Measurements from ENCODE around the gene PRB4. TPM values are rescaled to one million over a fixed set of nuclear protein-coding genes. Genes with fewer than 3 reads are reported as not detected.

PRB4 gene
- total RNA-seq (2022; extraction: Qiagen RNA extraction; ENCODE audit: low read depth), result not detected in 5 replicates

DNA sequence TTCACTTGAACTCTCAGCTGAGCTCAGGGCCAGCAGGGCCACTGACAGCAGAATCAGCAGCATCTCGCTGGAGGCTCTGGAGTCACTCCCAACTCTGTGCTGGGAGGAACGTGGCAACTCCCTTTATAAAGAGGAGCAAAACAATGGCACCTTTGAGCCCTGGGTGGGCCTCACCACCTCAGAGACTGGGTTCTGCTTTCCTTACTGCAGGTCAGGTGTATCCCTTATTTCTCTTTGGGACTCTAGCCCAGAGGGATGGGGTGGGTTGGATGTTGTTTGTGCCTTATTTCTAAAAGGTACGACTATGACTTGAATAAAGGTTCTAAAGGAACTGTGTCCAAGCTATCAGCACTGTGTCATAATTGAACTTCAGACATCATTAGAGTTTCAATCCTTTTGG lies at the start of gene PRB4:
Gene PRB4 (minus strand): TSS at position 101 of the 400 bp plus-strand sequence. CDS start 38 bp downstream, at position 63.

DNA sequence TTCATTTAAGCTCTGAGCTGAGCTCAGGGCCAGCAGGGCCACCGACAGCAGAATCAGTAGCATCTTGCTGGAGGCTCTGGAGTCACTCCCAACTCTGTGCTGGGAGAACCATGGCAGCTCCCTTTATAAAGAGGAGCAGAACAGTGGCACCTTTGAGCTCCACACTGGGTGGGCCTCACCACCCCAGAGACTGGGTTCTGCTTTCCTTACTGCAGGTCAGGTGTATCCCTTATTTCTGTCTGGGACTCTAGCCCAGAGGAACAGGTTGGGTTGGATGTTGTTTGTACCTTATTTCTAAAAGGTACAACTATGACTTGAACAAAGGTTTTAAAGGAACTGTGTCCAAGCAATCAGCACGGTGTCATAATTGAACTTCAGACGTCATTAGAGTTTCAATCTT lies 40.6 kb downstream of the PRB4 start, which contains the start of gene PRB3:
Gene PRB3 (minus strand): TSS at position 101 of the 400 bp plus-strand sequence. CDS start 38 bp downstream, at position 63.

Other genes with a start within 250 kb of the PRB4 start
- 0.11 TPM in 1 of 5 replicates, not detected in the others for gene TAS2R46, start 248.1 kb downstream of the PRB4 start, total RNA-seq (2022; extraction: Qiagen RNA extraction; ENCODE audit: low read depth)
- not detected in 5 replicates for gene TAS2R43, start 218.1 kb downstream of the PRB4 start, total RNA-seq (2022; extraction: Qiagen RNA extraction; ENCODE audit: low read depth)
- not detected in 5 replicates for gene TAS2R30, start 175.8 kb downstream of the PRB4 start, total RNA-seq (2022; extraction: Qiagen RNA extraction; ENCODE audit: low read depth)
- gene SMIM10L1, start 139.2 kb downstream of the PRB4 start, total RNA-seq (2022; extraction: Qiagen RNA extraction; ENCODE audit: low read depth), result 8.2 to 9.2 TPM (median 8.8 TPM) in 5 replicates
- gene TAS2R42, start 123.5 kb downstream of the PRB4 start, total RNA-seq (2022; extraction: Qiagen RNA extraction; ENCODE audit: low read depth), result not detected in 5 replicates
- not detected in 5 replicates for gene PRB3, start 40.7 kb downstream of the PRB4 start, total RNA-seq (2022; extraction: Qiagen RNA extraction; ENCODE audit: low read depth)
- not detected in 5 replicates for gene PRB2, start 85.1 kb upstream of the PRB4 start, total RNA-seq (2022; extraction: Qiagen RNA extraction; ENCODE audit: low read depth)

All from A549 treated with DMSO at 1 μM for 4 hours (cell line).